GM12878 (cell line): Measurements from ENCODE around the gene PREX1. TPM values are rescaled to one million over a fixed set of nuclear protein-coding genes. Genes with fewer than 3 reads are reported as not detected.

ENCODE experiments used
- ATAC-seq: fragments of 200-7000 bp; cut with Tn5 transposase; 3 replicates; pipeline ENCODE4 v1.9.1; 2020; ENCODE audit warnings: mild to moderate bottlenecking, moderate library complexity
- BruUV-seq: library from RNA; stranded (reverse); fragments of 400-500 nt; replicated peaks from 2 replicates; lab custom pipeline; 2021; lab: Mats Ljungman, UMichigan
- CTCF ChIA-PET: fragments of 300-600 bp; sonication (Branson Sonifier 250); formaldehyde crosslinking; extraction: SDS; loops from one replicate; lab custom pipeline; 2021; ENCODE audit warnings: inconsistent platforms; lab: Yijun Ruan, JAX
- POLR2A ChIA-PET: fragments of 350-600 bp; formaldehyde crosslinking; extraction: SDS; loops from one replicate; lab custom pipeline; 2021; ENCODE audit warnings: inconsistent platforms; lab: Charles Lee
- RAD21 ChIA-PET: fragments of 300-600 bp; sonication (Branson Sonifier 250); formaldehyde crosslinking; loops from one replicate; lab custom pipeline; 2023; ENCODE audit warnings: antibody characterized with exemption; ENCODE audit not compliant: unreplicated experiment; lab: Charles Lee
- SMC1A ChIA-PET: fragments of 300-600 bp; sonication (Branson Sonifier 250); formaldehyde crosslinking; loops from one replicate; lab custom pipeline; 2023; ENCODE audit not compliant: unreplicated experiment, uncharacterized antibody; lab: Charles Lee
- DNase-seq: peaks from one replicate; pipeline ENCODE4 v3.0.0-alpha.2; 2011; ENCODE audit warnings: low read depth, low spot score
- FAIRE-seq: peaks from 3 replicates; lab custom pipeline; 2011; peaks lifted over from hg19 to GRCh38; lab: Jason Lieb, UNC
- H2AFZ ChIP-seq: 2 replicates; pipeline ENCODE4 v1.6.0; 2011; ENCODE audit warnings: low read depth, low read length, control low read depth; ENCODE audit not compliant: control insufficient read depth
- H3K27ac ChIP-seq: 2 replicates; pipeline ENCODE4 v1.5.1; 2011; ENCODE audit warnings: control low read depth; ENCODE audit not compliant: control insufficient read depth, insufficient read depth
- H3K27me3 ChIP-seq, 2 experiments: replicated peaks in 1 of 2; 2 replicates each; pipeline versions ENCODE4 v1.6.0 to v1.6.1; 2011; ENCODE audit warnings: low read length in 1 of 2; ENCODE audit not compliant: control insufficient read depth in 2 of 2, insufficient read depth in 2 of 2
- H3K36me3 ChIP-seq, 2 experiments: 2 replicates each; pipeline ENCODE4 v1.5.1; 2011; ENCODE audit warnings: low read length in 1 of 2; ENCODE audit not compliant: control insufficient read depth in 2 of 2, insufficient read depth in 2 of 2
- H3K4me1 ChIP-seq: 2 replicates; pipeline ENCODE4 v1.6.1; 2011; ENCODE audit warnings: mild to moderate bottlenecking, low read length, moderate library complexity, mixed read lengths; ENCODE audit not compliant: control insufficient read depth, insufficient read depth
- H3K4me2 ChIP-seq: 2 replicates; pipeline ENCODE4 v1.6.0; 2011; ENCODE audit warnings: control low read depth; ENCODE audit not compliant: control insufficient read depth, insufficient read depth
- H3K4me3 ChIP-seq: fragments of 200-600 bp; sonication (generic); 2 replicates; pipeline ENCODE4 v1.5.1; 2016
- H3K79me2 ChIP-seq: 2 replicates; pipeline ENCODE4 v1.6.0; 2011; ENCODE audit warnings: low read length; ENCODE audit not compliant: control insufficient read depth, insufficient read depth
- H3K9ac ChIP-seq: 2 replicates; pipeline ENCODE4 v1.8.0; 2011; ENCODE audit warnings: low read length, control low read depth, mixed read lengths; ENCODE audit not compliant: control insufficient read depth, insufficient read depth
- H3K9me3 ChIP-seq: replicated peaks from 3 replicates; pipeline ENCODE4 v1.5.1; 2011; ENCODE audit warnings: mild to moderate bottlenecking, low read length; ENCODE audit not compliant: control insufficient read depth, insufficient read depth
- H4K20me1 ChIP-seq: 2 replicates; pipeline ENCODE4 v1.6.0; 2011; ENCODE audit not compliant: control insufficient read depth, insufficient read depth
- FOS ChIP-seq: IDR thresholded peaks from 3 replicates; pipeline ENCODE4 v1.6.1; 2011; ENCODE audit warnings: borderline replicate concordance; ENCODE audit not compliant: insufficient read length; ENCODE audit errors: extremely low read depth
- MEF2B ChIP-seq: fragments of 450-650 bp; IDR thresholded peaks from 2 replicates; pipeline ENCODE4 v1.6.1; 2018; ENCODE audit warnings: mild to moderate bottlenecking, moderate library complexity; ENCODE audit not compliant: partially characterized antibody, poor library complexity, severe bottlenecking
- SRF ChIP-seq, 2 experiments: IDR thresholded peaks; 2 replicates each; pipeline ENCODE4 v1.6.1; 2011; ENCODE audit warnings: low read depth in 2 of 2, low read length in 2 of 2, mild to moderate bottlenecking in 1 of 2, moderate library complexity in 1 of 2
- WRNIP1 ChIP-seq: IDR thresholded peaks from 2 replicates; pipeline ENCODE4 v1.6.1; 2011; ENCODE audit warnings: low read depth, low read length, improper control_type of control experiment, borderline replicate concordance
- ZNF24 ChIP-seq: fragments of 450-650 bp; IDR thresholded peaks from 2 replicates; pipeline ENCODE4 v1.6.1; 2017; ENCODE audit warnings: antibody characterized with exemption, mild to moderate bottlenecking
- ZNF274 ChIP-seq: IDR thresholded peaks from one replicate; pipeline ENCODE4 v1.8.0; 2011; ENCODE audit not compliant: insufficient read length, insufficient read depth
- WGBS: methylation state at CpG from one replicate; pipeline ENCODE4 v1.1.6; 2016; ENCODE audit warnings: low lambda C conversion rate; ENCODE audit not compliant: insufficient replicate concordance, insufficient coverage; ENCODE audit errors: missing lambda C conversion rate; 5-methylcytosine and 5-hydroxymethylcytosine counted together
- in situ Hi-C: fragments of 300-500 bp; cut with MboI; formaldehyde crosslinking; loops from 9 replicates; pipeline ENCODE4 v1.14.3; 2018; ENCODE audit warnings: mixed read lengths
- intact Hi-C: fragments of 100-400 bp; cut with micrococcal nuclease; formaldehyde crosslinking; loops from one replicate; pipeline ENCODE4 v1.14.2; 2022; ENCODE audit not compliant: unreplicated experiment
- polyA plus RNA-seq, 11 experiments: library from polyadenylated mRNA; depleted of rRNA in 4 of 11; unstranded in 6 of 11; stranded (reverse) in 5 of 11; fragments of >200 nt; fragmentation: Nextera tagmentation in 4 of 11; fragmentation: Illumina TruSeq in 1 of 11; extraction: Ambion mirVana in 4 of 11; extraction: Trizol in 1 of 11; gene quantifications; 1 replicate in 1 of 11; 2 replicates in 10 of 11; pipeline versions ENCODE4 v1.2.1 to v1.2.3, GENCODE V29; 2011 to 2016; ENCODE audit warnings: inconsistent platforms in 2 of 11, missing spikeins in 2 of 11, low read depth in 1 of 11
- total RNA-seq, 4 experiments: library from RNA; depleted of rRNA in 3 of 4; stranded (reverse); fragments of >200 nt in 3 of 4; fragmentation: Illumina TruSeq in 1 of 4; extraction: Trizol in 1 of 4; gene quantifications; 2 replicates each; pipeline versions ENCODE4 v1.2.1 to v1.2.3, GENCODE V29; 2013 to 2021
- TF ChIP-seq, protein P1 (sequence below): fragments of 150-350 bp; IDR thresholded peaks from 2 replicates; pipeline ENCODE4 v1.6.1; 2014; ENCODE audit warnings: mild to moderate bottlenecking, low read depth, low read length
- TF ChIP-seq, protein P2 (sequence below): IDR thresholded peaks from 2 replicates; pipeline ENCODE4 v1.6.1; 2011; ENCODE audit warnings: mild to moderate bottlenecking, low read depth, low read length, moderate library complexity; ENCODE audit not compliant: insufficient replicate concordance
- TF ChIP-seq, protein P3 (sequence below): fragments of 450-650 bp; IDR thresholded peaks from 2 replicates; pipeline ENCODE4 v1.6.1; 2016; ENCODE audit warnings: mild to moderate bottlenecking

PREX1 gene
- total and polyA plus RNA-seq, 10 of the 15 experiments (the other 5 are each of a cell fraction or from before 2014, with no cell fraction given): 2.6 to 114 (median 38.9) TPM

DNA sequence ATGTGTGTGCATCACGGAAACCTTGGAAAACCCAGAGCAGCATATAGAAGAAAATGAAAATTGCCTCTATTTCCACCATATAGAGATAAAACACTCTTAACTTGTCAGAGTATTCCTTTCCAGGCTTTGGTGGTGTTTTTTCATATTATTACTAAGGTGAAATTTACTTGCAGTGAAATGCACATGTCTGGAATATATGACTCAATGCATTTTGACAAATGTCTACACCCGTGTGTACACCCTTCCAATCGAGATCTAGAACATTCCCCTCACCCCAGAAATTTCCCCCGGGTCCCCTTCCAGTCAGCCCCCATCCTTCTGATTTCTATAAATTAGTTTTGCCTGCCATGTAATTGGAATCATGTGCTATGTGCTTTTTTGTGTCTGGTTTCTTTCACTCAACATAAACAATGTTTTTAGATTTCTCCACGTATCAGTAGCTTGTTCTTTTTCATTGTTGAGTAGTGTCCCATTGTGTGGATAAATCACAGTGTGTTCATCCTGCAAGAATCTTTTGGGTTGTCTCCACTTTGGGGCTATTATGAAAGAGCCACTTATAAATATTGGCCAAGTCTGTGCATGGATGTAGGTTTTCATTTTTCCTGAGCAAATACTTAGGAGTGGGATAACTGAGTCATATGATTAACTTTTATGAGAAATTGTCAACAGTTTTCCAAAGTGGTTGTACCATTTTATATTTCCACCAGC lies 19.9 kb upstream of the PREX1 start:
- Histone ChIP-seq H3K4me2 (0 out of 2 replicates have a peak overlapping the region, but pooled peaks have one; percentile 52), H3K4me3 (no peak overlapping the region), H3K36me3 (no peaks in the 10 kb centered on the region), H3K79me2 (no peaks in the 10 kb centered on the region), H3K9me3 (no peaks in the 10 kb centered on the region; the same call in 2 of the 3 replicates), H3K4me1 (peaks cover 27% of the 10 kb centered on the region), H3K9ac (no peak overlapping the region), H2AFZ (peak overlapping the region; percentile 24; the same call in 1 of the 2 replicates), H4K20me1 (no peaks in the 10 kb centered on the region), H3K27me3 (no peaks in the 10 kb centered on the region), H3K27ac (peak overlapping the region; percentile 91)
- FAIRE-seq: no peak
- intact Hi-C loops (loop anchor here (2.0 to 5.0 kb wide), 3 partner anchors 57 to 75 kb away; partner anchors contain the start of gene ARFGEF2), in situ Hi-C loops (no loop called here)
- BruUV-seq: no TSS peak
- TF ChIP-seq ZNF24 (no peak), FOS (no peak), ZNF274 (no peak), SRF (IDR thresholded peaks at IDR 0.05; ENCODE audit: low read depth in 2 of 2, low read length in 2 of 2) (no peak), MEF2B (no peak), WRNIP1 (no peak)
- TF ChIP-seq, protein P1, sequence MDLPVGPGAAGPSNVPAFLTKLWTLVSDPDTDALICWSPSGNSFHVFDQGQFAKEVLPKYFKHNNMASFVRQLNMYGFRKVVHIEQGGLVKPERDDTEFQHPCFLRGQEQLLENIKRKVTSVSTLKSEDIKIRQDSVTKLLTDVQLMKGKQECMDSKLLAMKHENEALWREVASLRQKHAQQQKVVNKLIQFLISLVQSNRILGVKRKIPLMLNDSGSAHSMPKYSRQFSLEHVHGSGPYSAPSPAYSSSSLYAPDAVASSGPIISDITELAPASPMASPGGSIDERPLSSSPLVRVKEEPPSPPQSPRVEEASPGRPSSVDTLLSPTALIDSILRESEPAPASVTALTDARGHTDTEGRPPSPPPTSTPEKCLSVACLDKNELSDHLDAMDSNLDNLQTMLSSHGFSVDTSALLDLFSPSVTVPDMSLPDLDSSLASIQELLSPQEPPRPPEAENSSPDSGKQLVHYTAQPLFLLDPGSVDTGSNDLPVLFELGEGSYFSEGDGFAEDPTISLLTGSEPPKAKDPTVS: peak; percentile 71
- TF ChIP-seq, protein P2, sequence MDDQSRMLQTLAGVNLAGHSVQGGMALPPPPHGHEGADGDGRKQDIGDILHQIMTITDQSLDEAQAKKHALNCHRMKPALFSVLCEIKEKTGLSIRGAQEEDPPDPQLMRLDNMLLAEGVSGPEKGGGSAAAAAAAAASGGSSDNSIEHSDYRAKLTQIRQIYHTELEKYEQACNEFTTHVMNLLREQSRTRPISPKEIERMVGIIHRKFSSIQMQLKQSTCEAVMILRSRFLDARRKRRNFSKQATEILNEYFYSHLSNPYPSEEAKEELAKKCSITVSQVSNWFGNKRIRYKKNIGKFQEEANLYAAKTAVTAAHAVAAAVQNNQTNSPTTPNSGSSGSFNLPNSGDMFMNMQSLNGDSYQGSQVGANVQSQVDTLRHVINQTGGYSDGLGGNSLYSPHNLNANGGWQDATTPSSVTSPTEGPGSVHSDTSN: no peak
- TF ChIP-seq, protein P3, sequence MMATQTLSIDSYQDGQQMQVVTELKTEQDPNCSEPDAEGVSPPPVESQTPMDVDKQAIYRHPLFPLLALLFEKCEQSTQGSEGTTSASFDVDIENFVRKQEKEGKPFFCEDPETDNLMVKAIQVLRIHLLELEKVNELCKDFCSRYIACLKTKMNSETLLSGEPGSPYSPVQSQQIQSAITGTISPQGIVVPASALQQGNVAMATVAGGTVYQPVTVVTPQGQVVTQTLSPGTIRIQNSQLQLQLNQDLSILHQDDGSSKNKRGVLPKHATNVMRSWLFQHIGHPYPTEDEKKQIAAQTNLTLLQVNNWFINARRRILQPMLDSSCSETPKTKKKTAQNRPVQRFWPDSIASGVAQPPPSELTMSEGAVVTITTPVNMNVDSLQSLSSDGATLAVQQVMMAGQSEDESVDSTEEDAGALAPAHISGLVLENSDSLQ: no peak
- no peak for ATAC-seq
- POLR2A ChIA-PET: interaction anchor here (0.6 to 6.3 kb wide), 8 partner anchors 13 to 310 kb away, joined by 3 to 45 read pairs (median 4); partner anchors contain the start of gene PREX1
- 21% methylated on average over 5 of the region's 5 CpGs for WGBS
- RAD21 ChIA-PET: interaction anchor here (1.0 to 3.3 kb wide), 12 partner anchors 10 to 109 kb away, joined by 3 to 18 read pairs (median 5); no protein-coding TSS in a partner anchor
- SMC1A ChIA-PET: interaction anchor here (0.6 to 4.4 kb wide), 8 partner anchors 13 to 190 kb away, joined by 3 to 36 read pairs (median 6); partner anchors contain the start of gene PREX1
- CTCF ChIA-PET: interaction anchor here (0.6 to 2.9 kb wide), 8 partner anchors 12 to 56 kb away, joined by 3 to 14 read pairs (median 3); no protein-coding TSS in a partner anchor
- no peak for DNase-seq
